ENCODE measurements around the gene SYTL2.
"Not testable (repeated sequence)": the region's sequence is repeated elsewhere in the genome, so short reads cannot be mapped to it uniquely, and the experiment has no call there.

The SYTL2 gene, protein sequence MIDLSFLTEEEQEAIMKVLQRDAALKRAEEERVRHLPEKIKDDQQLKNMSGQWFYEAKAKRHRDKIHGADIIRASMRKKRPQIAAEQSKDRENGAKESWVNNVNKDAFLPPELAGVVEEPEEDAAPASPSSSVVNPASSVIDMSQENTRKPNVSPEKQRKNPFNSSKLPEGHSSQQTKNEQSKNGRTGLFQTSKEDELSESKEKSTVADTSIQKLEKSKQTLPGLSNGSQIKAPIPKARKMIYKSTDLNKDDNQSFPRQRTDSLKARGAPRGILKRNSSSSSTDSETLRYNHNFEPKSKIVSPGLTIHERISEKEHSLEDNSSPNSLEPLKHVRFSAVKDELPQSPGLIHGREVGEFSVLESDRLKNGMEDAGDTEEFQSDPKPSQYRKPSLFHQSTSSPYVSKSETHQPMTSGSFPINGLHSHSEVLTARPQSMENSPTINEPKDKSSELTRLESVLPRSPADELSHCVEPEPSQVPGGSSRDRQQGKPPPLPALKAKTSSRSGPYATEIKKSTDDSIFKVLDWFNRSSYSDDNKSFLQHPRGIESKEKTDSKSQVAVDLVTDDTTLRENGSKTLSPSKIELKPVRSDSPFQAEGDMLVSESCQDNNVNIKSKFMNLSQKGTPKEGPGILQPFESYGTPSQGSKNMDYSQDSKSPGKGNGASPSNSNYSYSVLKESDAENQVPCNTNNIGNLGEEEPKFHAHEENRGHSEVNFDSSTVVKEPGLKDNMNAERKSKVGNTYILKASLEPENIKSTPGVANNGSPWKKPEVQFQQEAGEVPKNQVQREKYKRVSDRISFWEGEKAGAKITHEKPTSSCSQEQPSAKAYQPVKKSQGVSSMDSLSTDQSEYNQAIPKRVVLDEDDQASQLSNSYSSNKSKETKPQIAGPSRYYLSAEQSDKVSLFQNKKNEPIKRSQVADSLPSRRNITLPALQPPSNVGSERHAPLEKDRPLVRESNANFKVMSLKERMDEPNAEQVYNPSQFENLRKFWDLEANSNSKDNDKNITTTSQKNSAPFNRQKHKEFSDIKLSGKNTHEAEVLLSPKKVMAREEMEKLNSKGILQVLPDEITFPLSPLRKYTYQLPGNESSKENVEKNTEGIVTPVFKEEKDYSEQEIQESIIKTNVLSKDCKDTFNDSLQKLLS (N-terminal part only)

DNA sequence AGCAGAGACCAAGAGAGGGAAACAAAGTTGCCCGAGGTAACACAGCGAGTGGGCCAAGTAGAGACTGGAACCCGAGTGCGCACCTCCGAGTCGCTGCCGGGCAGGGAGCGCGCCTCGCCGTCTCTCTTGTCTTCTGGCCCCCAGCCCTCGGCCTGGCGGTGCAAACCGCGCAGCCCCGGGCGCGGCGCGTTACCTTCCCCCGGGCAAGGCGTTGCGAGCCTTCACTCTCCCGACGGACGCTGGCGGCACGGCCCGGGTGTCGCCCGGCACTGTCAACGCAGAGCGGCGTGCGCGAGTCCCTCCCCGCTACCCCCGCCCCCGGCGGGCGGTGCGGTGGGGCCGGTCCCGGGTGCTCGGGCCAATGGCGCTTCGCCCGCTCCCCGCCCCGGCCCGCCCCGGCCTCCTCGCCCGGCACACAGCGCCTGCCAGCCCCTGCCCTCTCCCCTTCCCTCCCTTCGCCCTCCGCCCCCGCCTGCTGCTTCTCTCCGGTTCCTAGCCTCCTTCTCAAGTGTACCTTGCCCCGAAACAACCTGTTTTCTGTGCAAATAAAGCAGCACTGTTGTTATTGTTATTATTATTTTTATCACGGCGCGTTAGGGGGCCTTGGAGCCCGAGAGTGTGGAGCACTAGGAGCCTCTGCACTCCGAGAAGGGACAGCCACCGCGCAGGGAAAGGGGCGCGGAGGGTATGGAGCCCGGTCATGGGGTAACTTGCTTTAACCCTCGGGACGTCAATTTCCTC, at the start of gene SYTL2:
TSS of gene SYTL2 (minus strand) at position 271 of the 741 bp plus-strand sequence. CDS start 53,416 bp downstream, outside the sequence.
- peak; percentile 51 to 62 for DNase-seq (ENCODE audit: low read depth in 2 of 2)

DNA sequence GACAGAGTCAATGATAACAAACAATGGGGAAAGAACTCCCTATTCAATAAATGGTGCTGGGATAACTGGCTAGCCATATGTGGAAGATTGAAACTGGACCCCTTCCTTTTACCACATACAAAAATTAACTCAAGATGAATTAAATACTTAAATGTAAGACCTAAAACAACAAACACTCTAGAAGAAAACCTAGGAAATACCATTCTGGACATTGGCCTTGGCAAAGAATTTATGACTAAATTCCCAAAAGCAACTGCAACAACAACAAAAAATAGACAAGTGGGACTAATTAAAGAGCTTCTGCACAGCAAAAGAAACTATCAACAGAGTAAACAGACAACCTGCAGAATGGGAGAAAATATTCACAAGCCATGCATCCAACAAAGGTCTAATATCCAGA, 48.6 kb upstream of the SYTL2 start:
- not testable (repeated sequence) for DNase-seq (ENCODE audit: low read depth in 2 of 2)

DNA sequence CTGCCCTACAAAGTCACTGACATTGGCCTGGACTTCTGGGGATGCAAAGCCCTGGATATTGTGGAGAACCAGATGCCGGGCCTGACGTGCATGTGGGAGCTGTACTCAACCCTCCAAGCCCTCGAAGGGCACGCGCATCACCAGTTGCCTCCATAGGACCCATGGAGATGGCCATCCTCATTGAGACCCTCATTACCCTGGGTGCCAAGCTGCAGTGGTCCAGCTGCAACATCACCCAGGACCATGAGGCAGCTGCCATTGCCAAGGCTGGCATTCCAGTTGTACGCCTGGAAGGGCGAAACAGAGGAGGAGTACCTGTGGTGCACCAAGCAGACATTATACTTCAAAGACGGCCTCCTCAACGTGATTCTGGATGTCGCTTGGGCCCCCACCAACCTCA, 46.2 kb upstream of the SYTL2 start:
- DNase-seq (ENCODE audit: low read depth in 2 of 2): no peak

DNA sequence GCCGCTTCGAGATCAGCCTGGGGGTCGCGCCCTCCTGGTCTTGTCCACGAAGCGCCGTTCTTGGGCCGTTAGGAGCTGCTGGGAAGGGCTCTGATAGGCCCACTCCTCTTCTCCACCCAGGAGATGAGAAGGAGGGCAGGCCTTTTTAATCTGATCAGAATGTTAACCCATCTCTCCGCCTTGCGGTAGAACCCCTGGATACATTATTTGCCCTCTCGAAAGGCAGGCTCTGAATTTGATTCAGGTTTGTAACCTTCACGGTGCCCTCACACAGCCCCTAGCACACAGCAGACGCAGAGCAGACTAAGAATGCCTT, 44.4 kb upstream of the SYTL2 start, which contains the start of gene CCDC83:
TSS of gene CCDC83 (plus strand) at position 43 of the 316 bp plus-strand sequence. CDS start 9,741 bp downstream, outside the sequence.
- no peak for DNase-seq (ENCODE audit: low read depth in 2 of 2)

DNA sequence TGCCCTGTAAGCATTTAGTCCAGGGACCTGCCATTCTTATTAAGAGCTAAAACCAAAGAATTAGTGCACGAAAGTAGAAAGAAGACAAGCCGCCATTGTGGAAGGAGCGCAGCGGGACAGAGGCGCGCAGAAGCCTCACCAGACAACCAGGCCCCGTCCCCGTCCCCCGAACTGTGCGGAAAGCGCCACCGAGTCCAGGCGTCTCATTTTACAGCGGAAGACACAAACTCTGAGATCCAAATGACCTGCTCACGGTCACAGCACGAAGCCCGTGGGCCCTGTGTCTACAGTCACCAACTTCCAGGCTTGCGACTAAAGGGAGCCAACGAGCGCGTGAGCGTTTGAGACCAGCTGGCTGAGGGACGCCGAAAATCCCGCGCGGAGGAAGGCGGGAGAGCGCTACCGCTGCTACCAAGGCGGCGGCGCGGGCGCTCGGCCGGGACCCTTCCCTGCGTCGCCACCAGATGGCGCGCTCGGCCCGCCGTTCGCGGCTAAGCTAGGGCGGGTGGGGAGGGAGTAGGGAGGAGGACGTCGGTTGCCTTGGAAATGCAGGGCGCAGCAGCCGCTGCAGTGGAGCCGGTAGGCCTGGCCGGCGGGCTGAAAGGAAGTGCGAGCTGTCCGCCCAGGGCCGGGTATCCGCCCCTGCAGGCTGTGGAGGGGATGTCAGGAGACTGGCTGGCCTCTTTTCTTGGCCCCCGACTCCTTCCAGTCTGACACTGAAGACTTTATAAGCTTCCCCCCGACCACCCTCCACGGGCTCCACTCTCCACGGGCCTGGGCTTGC, 43.8 kb upstream of the SYTL2 start:
- DNase-seq (ENCODE audit: low read depth in 2 of 2): peak; percentile 83 to 84

DNA sequence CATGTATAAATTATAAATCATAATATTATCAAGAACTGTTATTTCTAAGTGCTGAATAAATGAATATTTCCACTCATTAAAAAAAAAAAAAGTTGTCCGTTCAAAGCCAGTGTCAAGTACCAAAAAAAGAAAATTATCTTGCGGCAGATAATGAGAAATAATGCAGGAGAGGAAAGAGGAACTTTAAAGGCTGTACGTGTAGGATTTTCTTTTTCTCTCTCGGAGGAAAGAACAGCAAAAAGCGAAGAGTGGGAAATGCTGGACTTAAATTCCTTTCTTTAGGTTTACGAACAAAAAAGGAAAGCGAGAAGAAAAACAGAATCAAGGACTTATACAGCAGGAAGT, 43.2 kb upstream of the SYTL2 start:
- no peak for DNase-seq (ENCODE audit: low read depth in 2 of 2)

DNA sequence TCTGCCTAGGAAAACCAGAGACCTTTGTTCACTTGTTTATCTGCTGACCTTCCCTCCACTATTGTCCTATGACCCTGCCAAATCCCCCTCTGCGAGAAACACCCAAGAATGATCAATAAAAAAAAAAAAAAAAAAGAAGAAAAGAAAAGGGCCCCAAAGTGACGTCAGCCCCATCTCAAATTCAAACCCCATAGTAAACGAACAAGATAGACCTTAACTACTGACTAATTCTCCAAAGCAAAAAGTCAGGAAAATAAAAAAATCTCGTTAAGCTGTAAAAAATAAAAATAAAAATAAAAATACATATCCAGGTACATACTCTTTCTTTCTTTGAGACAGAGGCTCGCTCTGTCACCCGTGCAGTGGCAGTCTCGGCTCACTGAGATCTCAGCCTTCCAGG, 42.6 kb upstream of the SYTL2 start:
- not testable (repeated sequence) for DNase-seq (ENCODE audit: low read depth in 2 of 2)

DNA sequence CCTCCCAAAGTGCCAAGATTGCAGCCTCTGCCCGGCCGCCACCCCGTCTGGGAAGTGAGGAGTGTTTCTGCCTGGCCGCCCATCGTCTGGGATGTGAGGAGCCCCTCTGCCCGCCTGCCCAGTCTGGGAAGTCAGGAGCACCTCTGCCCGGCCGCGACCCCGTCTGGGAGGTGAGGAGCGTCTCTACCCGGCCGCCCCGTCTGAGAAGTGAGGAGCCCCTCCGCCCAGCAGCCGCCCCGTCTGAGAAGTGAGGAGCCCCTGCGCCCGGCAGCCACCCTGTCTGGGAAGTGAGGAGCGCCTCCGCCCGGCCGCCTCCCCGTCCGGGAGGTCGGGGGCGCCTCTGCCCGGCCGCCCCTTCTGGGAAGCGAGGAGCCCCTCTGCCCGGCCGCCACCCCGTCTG, 41.8 kb upstream of the SYTL2 start:
- not testable (repeated sequence) for DNase-seq (ENCODE audit: low read depth in 2 of 2)

DNA sequence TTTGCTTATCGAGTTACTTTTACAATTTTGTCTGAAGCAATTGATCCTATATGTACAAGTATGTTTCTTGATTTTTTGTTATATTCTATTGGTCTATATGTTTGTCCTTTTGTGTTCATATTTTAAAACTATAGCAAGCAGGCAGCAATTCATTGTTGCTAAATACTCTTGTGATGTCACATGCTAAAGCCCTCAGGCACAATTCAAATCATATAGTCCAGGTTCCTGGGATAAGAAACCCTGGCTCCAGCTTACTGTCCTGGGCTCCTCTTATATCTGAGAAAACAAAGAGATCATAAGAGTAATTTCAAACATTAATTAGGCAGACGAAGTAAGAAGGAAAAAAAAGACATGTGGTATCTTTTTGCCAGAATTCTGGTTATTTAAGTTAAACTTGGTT, 37.6 kb upstream of the SYTL2 start:
- DNase-seq (ENCODE audit: low read depth in 2 of 2): no peak

DNA sequence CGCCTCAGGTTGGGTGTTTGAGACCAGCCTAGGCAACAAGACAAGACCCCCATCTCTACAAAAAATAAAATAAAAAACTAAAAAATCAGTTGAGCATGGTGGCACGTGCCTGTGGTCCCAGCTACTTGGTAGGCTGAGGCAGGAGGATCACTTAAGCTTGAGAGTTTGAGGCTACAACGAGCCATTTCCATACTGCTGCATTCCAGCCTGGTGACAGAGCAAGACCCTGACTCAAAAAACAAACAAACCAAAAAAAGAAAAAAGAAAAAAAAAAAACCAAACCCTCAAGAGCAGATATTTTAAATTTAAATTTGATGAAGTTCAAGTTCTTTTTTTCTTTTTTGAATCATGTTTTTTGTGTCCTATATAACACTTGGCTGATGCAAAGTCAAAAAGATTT, 37.1 kb upstream of the SYTL2 start:
- no peak for DNase-seq (ENCODE audit: low read depth in 2 of 2)

DNA sequence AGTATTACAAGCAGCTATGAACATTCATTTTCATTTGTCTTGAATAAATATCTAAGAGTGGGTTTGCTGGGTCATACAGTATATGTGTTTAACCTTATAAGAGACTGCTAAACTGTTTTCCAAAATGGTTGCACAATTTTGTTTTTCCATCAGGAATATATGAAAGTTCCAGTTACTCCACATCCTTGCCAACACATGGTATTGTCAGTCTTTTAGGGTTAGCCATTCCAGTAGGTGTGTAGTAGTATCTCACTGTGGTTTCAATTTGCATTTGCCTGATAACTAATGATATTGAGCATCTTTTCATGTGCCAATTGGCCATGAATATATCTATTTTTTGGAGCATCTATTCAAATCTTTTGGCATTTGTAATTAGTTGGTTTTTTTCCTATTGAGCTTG, 36.5 kb upstream of the SYTL2 start:
- DNase-seq (ENCODE audit: low read depth in 2 of 2): no peak

DNA sequence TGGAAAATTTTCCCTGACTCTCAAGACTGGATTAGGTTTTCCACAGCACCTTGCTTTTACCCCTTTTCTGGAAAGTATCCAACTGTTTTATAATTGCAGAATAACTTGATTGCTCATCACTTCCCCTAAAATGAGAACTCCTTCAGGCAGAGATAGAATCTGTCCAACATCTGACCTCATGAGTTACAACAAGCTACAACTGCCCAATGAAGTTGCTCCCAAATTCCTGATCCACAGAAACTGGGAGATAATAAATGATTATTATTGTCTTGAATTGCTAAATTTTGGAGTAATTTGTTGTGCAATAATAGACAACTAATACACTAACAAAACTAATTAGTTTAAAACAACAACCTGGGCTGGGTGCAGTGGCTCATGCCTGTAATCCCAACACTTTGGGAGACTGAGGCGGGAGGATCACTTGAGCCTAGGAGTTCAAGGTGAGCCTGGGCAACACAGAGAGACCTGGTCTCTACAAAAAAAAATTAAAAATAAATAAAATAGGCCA, 34.2 kb upstream of the SYTL2 start:
- no peak for DNase-seq (ENCODE audit: low read depth in 2 of 2)

DNA sequence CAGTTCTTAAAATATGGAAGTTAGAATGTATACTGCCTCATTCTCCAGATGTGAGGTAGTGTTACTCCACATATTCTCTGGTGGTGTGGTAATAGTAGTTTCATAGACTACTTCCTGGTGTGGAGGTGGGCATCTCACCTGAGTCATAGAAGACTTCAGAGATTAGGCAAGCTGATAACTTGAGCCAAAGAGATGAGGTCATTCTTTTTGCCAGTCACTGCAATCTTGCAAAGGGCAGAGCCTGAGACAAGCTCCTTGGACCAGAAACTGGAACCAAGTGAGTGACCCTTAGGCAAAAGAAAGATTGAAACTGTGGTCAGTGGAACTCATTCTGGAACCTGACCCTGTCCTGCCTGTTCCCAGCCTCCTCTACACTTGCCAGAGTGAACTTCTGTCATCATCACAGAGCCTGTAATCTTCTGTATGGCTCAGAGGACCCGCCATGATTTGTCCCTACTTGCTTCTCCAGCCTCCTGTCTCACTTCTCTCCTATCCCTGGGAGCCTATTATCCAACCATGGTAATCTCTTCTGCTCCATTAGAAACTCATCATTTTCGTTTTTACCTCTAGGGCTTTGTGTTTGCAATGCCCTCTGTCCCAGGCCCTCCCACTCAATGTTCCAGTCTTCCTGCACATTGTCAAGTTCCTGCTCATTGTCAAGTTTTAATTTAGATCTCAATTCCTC, 33.6 kb upstream of the SYTL2 start:
- DNase-seq (ENCODE audit: low read depth in 2 of 2): no peak

DNA sequence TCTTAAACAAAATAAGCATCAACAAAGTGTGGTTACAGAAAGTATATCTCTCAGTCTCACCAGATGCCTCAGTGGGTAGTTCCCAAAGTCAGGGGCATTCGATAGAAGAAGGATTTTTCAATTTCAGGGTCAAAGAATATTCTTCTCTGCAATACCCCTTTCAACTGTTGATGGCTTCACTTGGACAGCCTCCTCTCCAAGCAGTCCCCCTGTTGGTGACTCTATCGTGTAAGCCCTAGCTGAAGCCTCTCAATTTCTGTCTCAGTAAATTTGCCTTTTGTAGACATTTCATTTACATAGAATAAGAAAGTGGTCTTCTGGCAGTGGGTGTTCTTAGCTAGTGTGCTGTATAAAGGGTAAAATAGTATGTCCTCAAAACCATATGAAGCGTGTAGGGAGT, 33.0 kb upstream of the SYTL2 start:
- DNase-seq (ENCODE audit: low read depth in 2 of 2): no peak

DNA sequence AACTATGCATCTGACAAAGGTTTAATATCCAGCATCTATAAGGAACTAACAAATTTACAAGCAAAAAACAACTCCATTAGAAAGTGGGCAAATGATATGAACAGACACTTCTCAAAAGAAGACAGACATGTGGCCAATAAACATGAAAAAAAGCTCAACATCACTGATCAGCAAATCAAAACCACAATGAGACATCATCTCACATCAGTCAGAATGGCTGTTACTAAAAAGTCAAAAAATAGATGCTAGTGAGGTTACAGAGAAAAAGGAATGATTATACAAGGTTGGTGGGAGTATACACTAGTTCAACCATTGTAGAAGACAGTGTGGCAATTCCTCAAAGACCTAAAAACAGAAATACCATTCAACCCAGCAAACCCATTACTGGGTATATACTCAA, 30.0 kb upstream of the SYTL2 start:
- DNase-seq (ENCODE audit: low read depth in 2 of 2): not testable (repeated sequence)

DNA sequence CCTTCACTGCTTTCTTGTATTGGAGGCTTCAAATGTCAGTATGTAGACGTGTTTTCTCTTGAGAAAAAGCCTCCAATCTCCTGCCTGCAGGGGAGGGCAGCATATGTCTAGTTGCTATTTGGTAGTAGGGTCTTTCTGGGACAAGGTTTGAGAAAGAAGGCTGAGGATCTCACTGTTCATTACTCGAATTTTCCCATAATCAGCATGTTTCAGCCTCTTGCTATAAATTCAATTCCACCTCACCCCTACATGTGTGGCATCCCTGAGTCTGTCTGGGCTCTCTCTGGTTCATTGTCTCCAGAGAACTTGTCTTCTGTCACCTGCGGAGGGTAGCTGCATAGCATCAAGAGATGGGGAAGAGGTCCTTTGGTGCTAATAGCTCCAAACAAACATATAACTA, 24.8 kb upstream of the SYTL2 start:
- no peak for DNase-seq (ENCODE audit: low read depth in 2 of 2)

DNA sequence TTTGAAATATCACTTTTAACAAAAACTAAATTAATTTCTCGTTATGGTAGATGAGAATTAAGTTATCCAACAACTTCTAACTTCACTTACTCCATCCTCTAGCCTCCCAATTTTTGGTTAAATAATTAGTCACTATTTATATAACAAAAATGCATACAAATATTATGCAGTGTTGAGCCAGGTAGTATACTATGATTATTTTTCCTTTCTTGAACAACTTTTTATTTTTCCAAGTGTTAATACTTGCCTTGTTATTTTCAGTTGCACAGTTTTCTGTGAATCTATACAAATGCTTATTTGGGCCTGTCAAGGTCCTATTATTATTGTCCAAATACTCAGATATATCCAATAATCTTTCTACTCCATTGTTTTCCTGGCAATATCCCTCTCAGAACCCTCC, 24.3 kb upstream of the SYTL2 start:
- no peak for DNase-seq (ENCODE audit: low read depth in 2 of 2)

DNA sequence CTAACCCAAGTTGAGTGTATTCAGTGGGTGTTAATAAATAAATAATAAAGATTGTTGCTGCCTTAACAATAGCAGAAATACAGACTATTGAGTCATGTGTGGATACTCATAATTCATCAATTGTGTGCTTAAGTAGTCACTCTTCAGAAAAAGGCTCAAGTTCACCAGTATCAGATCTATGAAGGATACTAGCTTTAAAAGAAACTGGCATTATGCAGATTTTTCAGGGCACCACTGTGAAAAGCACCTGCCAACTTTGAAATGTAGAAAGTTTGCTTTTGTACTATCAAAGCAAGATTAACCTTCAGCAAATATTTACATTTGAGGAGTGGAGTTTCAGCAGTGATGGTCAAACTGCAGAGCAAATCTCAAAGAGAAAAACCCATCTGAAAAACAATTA, 20.1 kb upstream of the SYTL2 start:
- DNase-seq (ENCODE audit: low read depth in 2 of 2): no peak

DNA sequence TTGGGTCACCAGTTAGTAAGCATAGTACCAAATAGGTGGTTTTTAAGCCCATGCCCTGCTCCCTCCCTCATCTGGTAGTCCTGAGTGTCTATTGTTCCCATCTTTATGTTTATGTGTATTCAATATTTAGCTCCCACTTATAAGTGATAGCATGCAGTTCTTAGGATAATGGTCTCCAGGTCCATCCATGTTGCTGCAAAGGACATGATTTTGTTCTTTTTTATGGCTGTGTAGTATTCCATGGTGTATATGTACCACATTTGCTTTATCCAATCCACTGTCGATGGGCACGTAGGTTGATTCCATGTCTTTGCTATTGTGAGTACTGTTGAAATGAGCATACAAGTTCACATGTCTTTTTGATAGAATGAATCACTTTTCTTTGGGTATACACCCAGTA, 18.2 kb upstream of the SYTL2 start:
- DNase-seq (ENCODE audit: low read depth in 2 of 2): no peak

DNA sequence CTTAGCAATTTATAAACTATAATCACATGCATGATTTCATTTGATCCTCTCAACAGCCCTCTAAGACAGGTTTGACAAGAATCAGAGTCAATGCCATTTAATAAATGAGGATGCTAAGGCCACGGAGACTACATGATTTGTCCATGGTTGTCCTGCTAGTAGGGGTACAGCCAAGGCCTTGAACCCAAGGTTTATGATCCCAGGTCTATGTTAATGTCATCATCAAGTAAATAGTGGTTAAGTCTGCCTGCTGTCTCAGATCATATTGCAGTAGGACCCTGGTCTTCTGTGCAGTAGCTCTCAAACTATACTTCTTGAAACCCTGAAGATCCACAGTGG, 17.7 kb upstream of the SYTL2 start:
- DNase-seq (ENCODE audit: low read depth in 2 of 2): no peak

Measured in stimulated activated CD8-positive, alpha-beta memory T cell treated with anti-CD3 and anti-CD28 coated beads, Interleukin-7, amount 100 ng/mL, for 1 hour (primary cell).